ENCODE results near the gene USH2A.

DNA sequence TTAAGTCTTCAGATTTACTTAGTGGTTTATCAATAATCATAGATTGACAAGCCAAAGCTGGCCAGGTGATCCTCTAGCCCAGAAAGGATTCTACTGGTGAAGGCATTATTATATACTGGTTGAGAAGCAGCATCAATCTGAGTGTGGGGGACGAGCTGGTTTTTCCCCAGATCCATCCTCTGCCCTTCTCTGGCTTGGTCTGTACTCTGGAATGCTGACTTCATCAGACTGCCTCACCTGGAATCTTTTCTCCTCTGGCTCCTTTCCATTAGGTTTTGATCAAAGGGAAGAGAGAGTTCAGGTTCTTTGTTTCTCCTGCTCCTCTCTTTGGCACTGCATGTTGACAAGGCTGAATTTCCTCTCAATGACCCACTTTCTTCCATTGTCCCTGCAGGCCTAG lies 762.2 kb downstream of the USH2A start:
- no peak for TF ChIP-seq EGR1 (IDR thresholded peaks at IDR 0.05)
- no peak for TF ChIP-seq RAD21 (IDR thresholded peaks at IDR 0.05; ENCODE audit: low read depth)
- TF ChIP-seq TAF1 (IDR thresholded peaks at IDR 0.05; ENCODE audit: low read depth) = no peak
- TF ChIP-seq, protein P1, sequence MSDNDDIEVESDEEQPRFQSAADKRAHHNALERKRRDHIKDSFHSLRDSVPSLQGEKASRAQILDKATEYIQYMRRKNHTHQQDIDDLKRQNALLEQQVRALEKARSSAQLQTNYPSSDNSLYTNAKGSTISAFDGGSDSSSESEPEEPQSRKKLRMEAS (IDR thresholded peaks at IDR 0.05) = no peak
- TF ChIP-seq NFIC (IDR thresholded peaks at IDR 0.05) = no peak
- TF ChIP-seq TCF12 (IDR thresholded peaks at IDR 0.05; ENCODE audit: low read depth) = no peak
- TF ChIP-seq FOXM1 (IDR thresholded peaks at IDR 0.05; ENCODE audit: borderline replicate concordance, low read depth) = no peak
- no peak for TF ChIP-seq EP300 (IDR thresholded peaks at IDR 0.05; ENCODE audit: borderline replicate concordance)
- TF ChIP-seq CREB1 (IDR thresholded peaks at IDR 0.05; ENCODE audit: low read depth) = no peak
- TF ChIP-seq, protein P2, sequence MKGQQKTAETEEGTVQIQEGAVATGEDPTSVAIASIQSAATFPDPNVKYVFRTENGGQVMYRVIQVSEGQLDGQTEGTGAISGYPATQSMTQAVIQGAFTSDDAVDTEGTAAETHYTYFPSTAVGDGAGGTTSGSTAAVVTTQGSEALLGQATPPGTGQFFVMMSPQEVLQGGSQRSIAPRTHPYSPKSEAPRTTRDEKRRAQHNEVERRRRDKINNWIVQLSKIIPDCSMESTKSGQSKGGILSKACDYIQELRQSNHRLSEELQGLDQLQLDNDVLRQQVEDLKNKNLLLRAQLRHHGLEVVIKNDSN (IDR thresholded peaks at IDR 0.05) = no peak
- TF ChIP-seq CEBPB (IDR thresholded peaks at IDR 0.05) = no peak
- TF ChIP-seq YY1 (IDR thresholded peaks at IDR 0.05; ENCODE audit: low read depth) = no peak
- TF ChIP-seq, protein P3, sequence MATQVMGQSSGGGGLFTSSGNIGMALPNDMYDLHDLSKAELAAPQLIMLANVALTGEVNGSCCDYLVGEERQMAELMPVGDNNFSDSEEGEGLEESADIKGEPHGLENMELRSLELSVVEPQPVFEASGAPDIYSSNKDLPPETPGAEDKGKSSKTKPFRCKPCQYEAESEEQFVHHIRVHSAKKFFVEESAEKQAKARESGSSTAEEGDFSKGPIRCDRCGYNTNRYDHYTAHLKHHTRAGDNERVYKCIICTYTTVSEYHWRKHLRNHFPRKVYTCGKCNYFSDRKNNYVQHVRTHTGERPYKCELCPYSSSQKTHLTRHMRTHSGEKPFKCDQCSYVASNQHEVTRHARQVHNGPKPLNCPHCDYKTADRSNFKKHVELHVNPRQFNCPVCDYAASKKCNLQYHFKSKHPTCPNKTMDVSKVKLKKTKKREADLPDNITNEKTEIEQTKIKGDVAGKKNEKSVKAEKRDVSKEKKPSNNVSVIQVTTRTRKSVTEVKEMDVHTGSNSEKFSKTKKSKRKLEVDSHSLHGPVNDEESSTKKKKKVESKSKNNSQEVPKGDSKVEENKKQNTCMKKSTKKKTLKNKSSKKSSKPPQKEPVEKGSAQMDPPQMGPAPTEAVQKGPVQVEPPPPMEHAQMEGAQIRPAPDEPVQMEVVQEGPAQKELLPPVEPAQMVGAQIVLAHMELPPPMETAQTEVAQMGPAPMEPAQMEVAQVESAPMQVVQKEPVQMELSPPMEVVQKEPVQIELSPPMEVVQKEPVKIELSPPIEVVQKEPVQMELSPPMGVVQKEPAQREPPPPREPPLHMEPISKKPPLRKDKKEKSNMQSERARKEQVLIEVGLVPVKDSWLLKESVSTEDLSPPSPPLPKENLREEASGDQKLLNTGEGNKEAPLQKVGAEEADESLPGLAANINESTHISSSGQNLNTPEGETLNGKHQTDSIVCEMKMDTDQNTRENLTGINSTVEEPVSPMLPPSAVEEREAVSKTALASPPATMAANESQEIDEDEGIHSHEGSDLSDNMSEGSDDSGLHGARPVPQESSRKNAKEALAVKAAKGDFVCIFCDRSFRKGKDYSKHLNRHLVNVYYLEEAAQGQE (IDR thresholded peaks at IDR 0.05; ENCODE audit: low read depth) = no peak
